Endothelial cell of umbilical vein (primary cell): Measurements from ENCODE around the gene SLC35B4. TPM values are rescaled to one million over a fixed set of nuclear protein-coding genes. Genes with fewer than 3 reads are reported as not detected.

Source experiments
- BruUV-seq: library from RNA; stranded (reverse); fragments of 400-500 nt; replicated peaks from 2 replicates; lab custom pipeline; 2021; lab: Mats Ljungman, UMichigan
- CTCF ChIA-PET: fragments of 300-600, 350-600 bp; sonication (Branson Sonifier 250); formaldehyde crosslinking; loops from one replicate; lab custom pipeline; 2021; ENCODE audit warnings: antibody characterized with exemption, inconsistent platforms; lab: Charles Lee
- POLR2A ChIA-PET: fragments of 300-600, 350-600 bp; sonication (Branson Sonifier 250); formaldehyde crosslinking; loops from one replicate; lab custom pipeline; 2021; ENCODE audit warnings: antibody characterized with exemption, inconsistent platforms; lab: Charles Lee
- DNase-seq: peaks from one replicate; pipeline ENCODE4 v3.0.0-alpha.2; 2011; ENCODE audit warnings: low read depth, low spot score
- FAIRE-seq: peaks from 2 replicates; lab custom pipeline; 2011; peaks lifted over from hg19 to GRCh38; lab: Jason Lieb, UNC
- H2AFZ ChIP-seq: 2 replicates; pipeline ENCODE4 v1.6.0; 2012; ENCODE audit warnings: low read depth, low read length, control low read depth, inconsistent platforms
- H3K27ac ChIP-seq: 2 replicates; pipeline ENCODE4 v1.5.1; 2011; ENCODE audit warnings: low read depth, mild to moderate bottlenecking, control low read depth, low read length, moderate library complexity; ENCODE audit not compliant: insufficient read depth
- H3K27me3 ChIP-seq, 2 experiments: 2 replicates each; pipeline versions ENCODE4 v1.6.0 to v1.6.1; 2011; ENCODE audit warnings: low read length in 2 of 2, mixed read lengths in 1 of 2; ENCODE audit not compliant: control insufficient read depth in 2 of 2, insufficient read depth in 2 of 2
- H3K36me3 ChIP-seq, 2 experiments: 2 replicates in 1 of 2; 3 replicates in 1 of 2; pipeline ENCODE4 v1.5.1; 2011; ENCODE audit warnings: low read length in 2 of 2, mild to moderate bottlenecking in 1 of 2, moderate library complexity in 1 of 2; ENCODE audit not compliant: control insufficient read depth in 2 of 2, insufficient read depth in 2 of 2; ENCODE audit errors: extremely low read depth in 1 of 2
- H3K4me1 ChIP-seq: 3 replicates; pipeline ENCODE4 v1.5.1; 2011; ENCODE audit warnings: mild to moderate bottlenecking, low read length; ENCODE audit not compliant: control insufficient read depth, insufficient read depth; ENCODE audit errors: extremely low read depth
- H3K4me2 ChIP-seq: 2 replicates; pipeline ENCODE4 v1.6.1; 2011; ENCODE audit warnings: low read length, control low read depth, mixed read lengths; ENCODE audit not compliant: insufficient read depth
- H3K4me3 ChIP-seq, 3 experiments: fragments of 200-600 bp in 1 of 3; sonication (generic), shearing (Covaris generic) in 1 of 3; replicated peaks in 1 of 3; 2 replicates each; pipeline ENCODE4 v1.5.1; 2011 to 2016; ENCODE audit warnings: control low read depth in 3 of 3, low read length in 3 of 3, mild to moderate bottlenecking in 2 of 3, inconsistent platforms in 1 of 3, low read depth in 1 of 3, moderate library complexity in 1 of 3; ENCODE audit not compliant: insufficient read depth in 1 of 3
- H3K79me2 ChIP-seq: 2 replicates; pipeline ENCODE4 v1.6.0; 2012; ENCODE audit warnings: low read length, inconsistent platforms; ENCODE audit not compliant: control insufficient read depth, insufficient read depth
- H3K9ac ChIP-seq: replicated peaks from 2 replicates; pipeline ENCODE3; 2011; ENCODE audit warnings: low read length, control low read depth; ENCODE audit not compliant: insufficient read depth; ENCODE audit errors: extremely low read depth
- H3K9me1 ChIP-seq: replicated peaks from 3 replicates; pipeline ENCODE4 v1.6.0; 2011; ENCODE audit warnings: mild to moderate bottlenecking, low read length; ENCODE audit not compliant: control insufficient read depth, insufficient read depth; ENCODE audit errors: extremely low read depth
- H3K9me3 ChIP-seq: replicated peaks from 2 replicates; pipeline ENCODE4 v1.5.1; 2012; ENCODE audit warnings: low read length, inconsistent platforms; ENCODE audit not compliant: control insufficient read depth, insufficient read depth
- H4K20me1 ChIP-seq: replicated peaks from 2 replicates; pipeline ENCODE3; 2011; ENCODE audit warnings: mild to moderate bottlenecking, low read length; ENCODE audit not compliant: control insufficient read depth, insufficient read depth; ENCODE audit errors: extremely low read depth
- EZH2 ChIP-seq: IDR thresholded peaks from 2 replicates; pipeline ENCODE4 v1.6.1; 2012; ENCODE audit warnings: borderline replicate concordance, low read depth, mild to moderate bottlenecking, moderate library complexity, low read length, inconsistent platforms; ENCODE audit not compliant: severe bottlenecking
- FOS ChIP-seq: IDR thresholded peaks from 2 replicates; pipeline ENCODE4 v1.6.1; 2011; ENCODE audit warnings: mild to moderate bottlenecking, low read length, moderate library complexity, borderline replicate concordance; ENCODE audit not compliant: insufficient read depth
- GATA2 ChIP-seq: IDR thresholded peaks from 2 replicates; pipeline ENCODE4 v1.7.0; 2011; ENCODE audit warnings: low read depth, mild to moderate bottlenecking, moderate library complexity, mixed read lengths, low read length; ENCODE audit not compliant: insufficient read length, insufficient read depth
- JUN ChIP-seq: IDR thresholded peaks from 2 replicates; pipeline ENCODE4 v1.6.1; 2011; ENCODE audit warnings: borderline replicate concordance, low read depth; ENCODE audit not compliant: insufficient read length, insufficient read depth
- MAX ChIP-seq: IDR thresholded peaks from 2 replicates; pipeline ENCODE4 v1.6.1; 2011; ENCODE audit not compliant: insufficient read depth, insufficient read length
- MYC ChIP-seq: IDR thresholded peaks from one replicate; pipeline ENCODE4 v1.6.1; 2011; ENCODE audit warnings: mild to moderate bottlenecking, low read depth, low read length
- POLR2A ChIP-seq: IDR thresholded peaks from 2 replicates; pipeline ENCODE4 v1.6.1; 2012; ENCODE audit warnings: low read depth, mild to moderate bottlenecking, control low read depth, low read length
- POLR2AphosphoS5 ChIP-seq: IDR thresholded peaks from 2 replicates; pipeline ENCODE4 v1.6.1; 2012; ENCODE audit warnings: low read depth, mild to moderate bottlenecking, control low read depth, low read length, moderate library complexity; ENCODE audit not compliant: insufficient read depth
- dilution Hi-C: fragments of 300-500 bp; cut with MboI; formaldehyde crosslinking; loops from one replicate; pipeline ENCODE4 v1.15.0; 2019; ENCODE audit warnings: low sequenced_read_pairs; ENCODE audit not compliant: extremely low pct_ligation_motif_present
- intact Hi-C: fragments of 100-400 bp; cut with micrococcal nuclease; formaldehyde crosslinking; loops from one replicate; pipeline ENCODE4 v1.10.0; 2022
- polyA plus RNA-seq, 4 experiments: library from polyadenylated mRNA; depleted of rRNA in 3 of 4; stranded (reverse) in 3 of 4; unstranded in 1 of 4; fragments of >200 nt; gene quantifications; 2 replicates each; pipeline versions ENCODE4 v1.2.1 to v1.2.3, GENCODE V29; 2011 to 2012; ENCODE audit warnings: missing spikeins in 1 of 4
- total RNA-seq: library from RNA; stranded (reverse); gene quantifications from 2 replicates; pipeline ENCODE4 v1.2.3, GENCODE V29; 2021
- TF ChIP-seq, protein P1 (sequence below), 2 donors: IDR thresholded peaks; 1 replicate in 1 of 2; 2 replicates in 1 of 2; pipeline ENCODE4 v1.5.1; 2011; ENCODE audit warnings: low read length in 2 of 2, mild to moderate bottlenecking in 2 of 2, moderate library complexity in 2 of 2, control low read depth in 1 of 2, inconsistent platforms in 1 of 2, low read depth in 1 of 2; ENCODE audit not compliant: insufficient read depth in 1 of 2; ENCODE audit errors: extremely low read depth in 1 of 2

Gene SLC35B4
- total and polyA plus RNA-seq, 2 donors (not counting 3 experiments of a cell fraction or from before 2014, with no cell fraction given), result 17.5 to 20.2 TPM

- no peak overlapping the region for H2AFZ ChIP-seq
- peaks cover 0 to 2% of the 10 kb centered on the region in 2 experiments for H3K27me3 ChIP-seq
- no peak for DNase-seq
- no peak overlapping the region for H3K4me3 ChIP-seq
- H3K79me2 ChIP-seq, result no peaks in the 10 kb centered on the region
- no peaks in the 10 kb centered on the region for H3K9me3 ChIP-seq
- no peak overlapping the region for H3K4me2 ChIP-seq
- TF ChIP-seq POLR2AphosphoS5, result no peak
- TF ChIP-seq JUN, result no peak
- TF ChIP-seq FOS, result no peak
- TF ChIP-seq, protein P1, sequence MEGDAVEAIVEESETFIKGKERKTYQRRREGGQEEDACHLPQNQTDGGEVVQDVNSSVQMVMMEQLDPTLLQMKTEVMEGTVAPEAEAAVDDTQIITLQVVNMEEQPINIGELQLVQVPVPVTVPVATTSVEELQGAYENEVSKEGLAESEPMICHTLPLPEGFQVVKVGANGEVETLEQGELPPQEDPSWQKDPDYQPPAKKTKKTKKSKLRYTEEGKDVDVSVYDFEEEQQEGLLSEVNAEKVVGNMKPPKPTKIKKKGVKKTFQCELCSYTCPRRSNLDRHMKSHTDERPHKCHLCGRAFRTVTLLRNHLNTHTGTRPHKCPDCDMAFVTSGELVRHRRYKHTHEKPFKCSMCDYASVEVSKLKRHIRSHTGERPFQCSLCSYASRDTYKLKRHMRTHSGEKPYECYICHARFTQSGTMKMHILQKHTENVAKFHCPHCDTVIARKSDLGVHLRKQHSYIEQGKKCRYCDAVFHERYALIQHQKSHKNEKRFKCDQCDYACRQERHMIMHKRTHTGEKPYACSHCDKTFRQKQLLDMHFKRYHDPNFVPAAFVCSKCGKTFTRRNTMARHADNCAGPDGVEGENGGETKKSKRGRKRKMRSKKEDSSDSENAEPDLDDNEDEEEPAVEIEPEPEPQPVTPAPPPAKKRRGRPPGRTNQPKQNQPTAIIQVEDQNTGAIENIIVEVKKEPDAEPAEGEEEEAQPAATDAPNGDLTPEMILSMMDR (IDR thresholded peaks at IDR 0.05; ENCODE audit: extremely low read depth in 1 of 2, insufficient read depth in 1 of 2, low read depth in 1 of 2, low read length in 2 of 2), result no peak
- no peak for TF ChIP-seq MAX
- no peak for TF ChIP-seq MYC
- no peak for TF ChIP-seq GATA2
- no peak for TF ChIP-seq POLR2A
- no peak for TF ChIP-seq EZH2
- no peaks in the 10 kb centered on the region for H3K9me1 ChIP-seq
- H3K27ac ChIP-seq, result no peak overlapping the region
- dilution Hi-C loops (no loop called here), intact Hi-C loops (no loop called here)
- FAIRE-seq, result no peak
- no peak overlapping the region for H3K9ac ChIP-seq
- no peaks in the 10 kb centered on the region for H3K4me1 ChIP-seq
- no peaks in the 10 kb centered on the region for H4K20me1 ChIP-seq
- ChIA-PET CTCF (no interaction called here), POLR2A (no interaction called here)
- H3K36me3 ChIP-seq, result no peaks in the 10 kb centered on the region
- no TSS peak for BruUV-seq
These were observed 71.5 kb downstream of the SLC35B4 start for GRCh38 chr7:134245253-134245652.

Other genes starting within 250 kb of the SLC35B4 start
- 0.11 TPM in 1 of 2 replicates, not detected in the other for gene LRGUK, start 189.6 kb downstream of the SLC35B4 start, total RNA-seq
- gene LRGUK, start 189.6 kb downstream of the SLC35B4 start, polyA plus RNA-seq, result 0.10 and 0.18 TPM in 2 replicates
- gene AKR1B1, start 142.2 kb upstream of the SLC35B4 start, total RNA-seq, result 159 and 160 TPM in 2 replicates
- 171 and 193 TPM in 2 replicates for gene AKR1B1, start 142.2 kb upstream of the SLC35B4 start, polyA plus RNA-seq
- gene AKR1B10, start 210.6 kb upstream of the SLC35B4 start, total RNA-seq, result not detected in 2 replicates
- 0.06 TPM in 1 of 2 replicates, not detected in the other for gene AKR1B10, start 210.6 kb upstream of the SLC35B4 start, polyA plus RNA-seq
- not detected in 2 replicates for gene AKR1B15, start 232.2 kb upstream of the SLC35B4 start, total RNA-seq
- not detected in 2 replicates for gene AKR1B15, start 232.2 kb upstream of the SLC35B4 start, polyA plus RNA-seq